22Rv1 (cell line): ENCODE data around the gene KLHL11.

ENCODE experiments used
- ZFX ChIP-seq: fragments of 450-650 bp; IDR thresholded peaks from 2 replicates; pipeline ENCODE4 v1.6.1; 2017; ENCODE audit warnings: antibody characterized with exemption, borderline replicate concordance
- TF ChIP-seq, protein P1 (sequence below): fragments of 450-650 bp; IDR thresholded peaks from 2 replicates; pipeline ENCODE4 v1.5.1; 2017; ENCODE audit warnings: mild to moderate bottlenecking

DNA sequence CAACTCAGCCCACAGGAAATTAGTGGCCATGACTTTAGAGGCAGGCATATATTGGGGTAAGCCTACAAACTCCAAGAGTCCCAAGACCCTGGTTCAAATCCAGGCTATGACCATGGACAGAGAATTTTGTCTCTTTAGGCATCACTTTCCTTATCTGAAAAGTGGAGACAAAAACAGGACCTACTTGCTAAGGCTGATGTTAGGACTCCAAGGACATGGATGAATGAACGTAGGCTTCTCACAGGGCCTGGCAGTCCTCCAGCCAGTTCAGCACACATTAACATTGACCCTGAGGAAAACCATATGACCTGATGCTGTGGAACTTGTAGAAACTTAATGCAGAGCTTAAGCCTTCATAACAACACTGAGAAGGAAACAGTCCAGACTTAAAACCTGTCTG lies 51.0 kb downstream of the KLHL11 start:
- TF ChIP-seq, protein P1, sequence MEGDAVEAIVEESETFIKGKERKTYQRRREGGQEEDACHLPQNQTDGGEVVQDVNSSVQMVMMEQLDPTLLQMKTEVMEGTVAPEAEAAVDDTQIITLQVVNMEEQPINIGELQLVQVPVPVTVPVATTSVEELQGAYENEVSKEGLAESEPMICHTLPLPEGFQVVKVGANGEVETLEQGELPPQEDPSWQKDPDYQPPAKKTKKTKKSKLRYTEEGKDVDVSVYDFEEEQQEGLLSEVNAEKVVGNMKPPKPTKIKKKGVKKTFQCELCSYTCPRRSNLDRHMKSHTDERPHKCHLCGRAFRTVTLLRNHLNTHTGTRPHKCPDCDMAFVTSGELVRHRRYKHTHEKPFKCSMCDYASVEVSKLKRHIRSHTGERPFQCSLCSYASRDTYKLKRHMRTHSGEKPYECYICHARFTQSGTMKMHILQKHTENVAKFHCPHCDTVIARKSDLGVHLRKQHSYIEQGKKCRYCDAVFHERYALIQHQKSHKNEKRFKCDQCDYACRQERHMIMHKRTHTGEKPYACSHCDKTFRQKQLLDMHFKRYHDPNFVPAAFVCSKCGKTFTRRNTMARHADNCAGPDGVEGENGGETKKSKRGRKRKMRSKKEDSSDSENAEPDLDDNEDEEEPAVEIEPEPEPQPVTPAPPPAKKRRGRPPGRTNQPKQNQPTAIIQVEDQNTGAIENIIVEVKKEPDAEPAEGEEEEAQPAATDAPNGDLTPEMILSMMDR, result no peak
- TF ChIP-seq ZFX, result no peak
